D721Med (cell line): ENCODE results near the gene SSR3.

Experiments used
- DNase-seq: peaks from one replicate; pipeline ENCODE4 v3.0.0; 2011; ENCODE audit warnings: low spot score; ENCODE audit not compliant: insufficient read length
- FAIRE-seq: peaks from 2 replicates; lab custom pipeline; 2011; peaks lifted over from hg19 to GRCh38; lab: Jason Lieb, UNC
- CTCF ChIP-seq: IDR thresholded peaks from 2 replicates; pipeline ENCODE4 v1.5.1; 2012; ENCODE audit warnings: mild to moderate bottlenecking, control low read depth; ENCODE audit not compliant: insufficient read depth; ENCODE audit errors: missing control alignments

The SSR3 gene

DNA sequence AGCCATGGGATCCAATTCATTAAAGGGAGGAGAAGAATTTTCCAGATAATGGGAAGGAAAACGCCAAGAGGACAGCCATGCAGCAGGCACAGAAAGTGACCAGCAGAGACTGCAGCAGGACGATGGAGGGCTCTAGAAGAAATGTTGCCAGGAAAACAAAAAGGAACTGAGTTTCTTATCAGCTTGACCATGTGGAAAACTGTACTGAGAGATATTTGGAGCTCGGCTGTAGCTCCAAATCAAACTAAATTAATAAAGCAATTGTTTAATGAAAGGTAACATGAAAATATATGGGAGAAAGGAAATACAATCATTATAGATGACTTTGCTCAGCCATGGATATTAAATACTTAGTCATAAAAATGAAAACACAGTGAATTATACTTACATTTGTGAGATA lies 63.7 kb downstream of the SSR3 start:
- FAIRE-seq: no peak
- TF ChIP-seq CTCF: no peak

More for the DNA sequence above, 63.7 kb downstream of the SSR3 start:
- DNase-seq: no peak
